HG03060 (cell line): ENCODE results near the gene C6orf47.

Experiments used
- ATAC-seq: cut with Tn5 transposase; IDR thresholded peaks from one replicate; pipeline ENCODE4 v1.9.1; 2021; ENCODE audit warnings: low read depth, moderate number of reproducible peaks; ENCODE audit not compliant: unreplicated experiment

The C6orf47 gene

DNA sequence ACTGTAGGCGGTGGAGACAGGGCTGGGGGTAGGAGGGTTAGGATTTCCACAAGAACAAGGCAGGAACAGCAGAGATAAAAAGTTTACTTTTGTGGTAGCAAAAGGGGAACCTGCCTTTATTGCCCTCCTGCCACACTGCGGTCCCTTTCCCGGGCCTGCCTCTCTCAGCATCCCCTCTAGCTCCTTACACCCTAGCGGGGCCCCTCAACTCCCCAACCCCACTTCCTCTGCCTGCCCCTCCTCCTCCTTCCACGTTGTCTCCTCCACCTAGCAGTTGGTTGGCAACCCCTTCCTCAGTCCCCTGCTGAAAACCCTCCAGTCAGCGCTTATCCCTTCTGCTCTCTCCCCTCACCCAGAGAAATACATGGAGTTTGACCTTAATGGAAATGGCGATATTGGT lies 44.8 kb downstream of the C6orf47 start:
- ATAC-seq, result no peak

DNA sequence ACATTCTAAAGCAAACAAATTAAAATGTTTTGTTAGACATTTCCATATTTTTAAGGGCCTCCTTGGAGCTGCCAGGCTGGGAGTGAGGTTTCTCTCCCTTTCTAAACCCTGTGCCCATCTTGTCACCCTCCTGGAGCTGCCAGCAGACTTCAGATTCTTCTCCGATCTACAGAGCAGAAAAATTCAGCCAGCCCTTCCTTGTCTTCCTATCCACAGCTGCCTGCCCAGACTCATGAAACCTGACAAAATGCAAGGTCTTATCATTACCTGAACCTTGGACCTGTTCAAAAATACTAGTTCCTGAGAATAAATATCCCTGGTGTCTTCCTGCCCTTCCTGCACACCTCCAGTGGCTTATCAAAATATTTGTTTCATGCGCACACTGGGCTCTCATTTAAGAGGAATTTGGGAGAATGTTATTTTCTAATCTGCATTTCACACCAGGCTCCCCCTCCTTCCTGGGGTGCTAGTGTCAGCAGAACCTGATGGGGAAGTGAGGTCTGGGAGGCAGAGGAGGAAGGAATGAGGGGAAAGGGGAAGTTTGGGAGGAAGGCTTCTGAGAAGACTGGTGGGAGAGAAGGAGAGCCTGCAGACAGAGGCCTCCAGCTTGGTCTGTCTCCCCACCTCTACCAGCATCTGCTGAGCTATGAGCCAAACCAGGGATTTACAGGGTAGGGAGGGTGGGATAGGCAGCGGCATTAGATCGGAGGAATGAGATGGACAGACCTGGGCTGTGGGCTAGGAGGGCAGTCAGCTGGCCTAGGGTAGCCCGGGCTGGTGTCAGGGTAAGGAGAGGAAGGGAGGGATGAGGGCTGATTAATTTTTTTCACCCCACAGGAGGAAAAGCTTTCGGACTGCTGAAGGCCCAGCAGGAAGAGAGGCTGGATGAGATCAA lies 45.6 kb downstream of the C6orf47 start, which contains the start of gene AIF1:
AIF1 (plus strand) TSS at position 551 of the 895 bp plus-strand sequence; CDS start at position 647, 96 bp downstream.
- no peak for ATAC-seq

DNA sequence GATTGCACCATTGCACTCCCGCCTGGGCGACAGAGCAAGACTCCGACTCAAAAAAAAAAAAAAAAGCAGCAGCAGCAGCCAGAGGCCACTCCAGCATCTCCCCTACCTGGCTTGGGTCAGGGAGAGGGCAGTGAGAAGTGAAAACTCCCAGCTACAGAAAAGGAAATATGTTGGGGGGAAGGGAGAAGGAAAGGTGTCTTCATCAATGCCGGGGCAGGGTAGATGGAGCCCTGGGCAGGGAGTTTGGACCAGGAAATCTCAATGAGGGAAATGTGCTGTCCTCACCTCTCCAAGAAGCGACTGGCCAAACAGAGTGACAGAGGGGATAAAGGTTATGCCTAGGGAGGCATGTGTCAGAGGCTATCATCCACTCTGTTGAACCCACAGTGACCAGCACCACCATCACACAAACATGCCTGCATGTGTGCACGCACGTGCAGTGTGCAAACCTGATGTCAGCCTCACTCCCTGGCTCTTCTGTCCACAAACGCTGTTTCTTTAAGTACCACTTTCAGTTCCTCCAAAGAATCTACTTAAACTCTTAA lies 46.4 kb downstream of the C6orf47 start:
- ATAC-seq, result no peak

DNA sequence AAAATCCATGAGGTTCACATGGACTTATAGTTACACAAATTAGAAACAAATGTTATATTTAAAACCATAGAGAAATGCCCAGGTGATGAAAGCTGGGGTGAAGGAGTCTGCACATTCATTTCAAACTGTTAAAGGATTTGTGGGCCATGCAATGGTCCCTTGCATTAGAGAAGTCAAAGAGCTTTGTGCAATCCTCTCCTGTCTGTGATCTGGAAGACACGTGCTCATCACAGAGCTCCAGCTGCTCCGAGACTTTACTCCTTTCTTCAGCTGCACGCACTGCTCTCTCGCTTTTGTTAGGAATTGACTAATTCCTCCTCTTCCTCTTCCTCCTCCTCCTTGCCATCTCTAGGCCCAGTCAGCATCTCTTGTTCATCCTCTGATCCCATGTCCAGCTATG lies 49.6 kb downstream of the C6orf47 start:
- ATAC-seq, result no peak

DNA sequence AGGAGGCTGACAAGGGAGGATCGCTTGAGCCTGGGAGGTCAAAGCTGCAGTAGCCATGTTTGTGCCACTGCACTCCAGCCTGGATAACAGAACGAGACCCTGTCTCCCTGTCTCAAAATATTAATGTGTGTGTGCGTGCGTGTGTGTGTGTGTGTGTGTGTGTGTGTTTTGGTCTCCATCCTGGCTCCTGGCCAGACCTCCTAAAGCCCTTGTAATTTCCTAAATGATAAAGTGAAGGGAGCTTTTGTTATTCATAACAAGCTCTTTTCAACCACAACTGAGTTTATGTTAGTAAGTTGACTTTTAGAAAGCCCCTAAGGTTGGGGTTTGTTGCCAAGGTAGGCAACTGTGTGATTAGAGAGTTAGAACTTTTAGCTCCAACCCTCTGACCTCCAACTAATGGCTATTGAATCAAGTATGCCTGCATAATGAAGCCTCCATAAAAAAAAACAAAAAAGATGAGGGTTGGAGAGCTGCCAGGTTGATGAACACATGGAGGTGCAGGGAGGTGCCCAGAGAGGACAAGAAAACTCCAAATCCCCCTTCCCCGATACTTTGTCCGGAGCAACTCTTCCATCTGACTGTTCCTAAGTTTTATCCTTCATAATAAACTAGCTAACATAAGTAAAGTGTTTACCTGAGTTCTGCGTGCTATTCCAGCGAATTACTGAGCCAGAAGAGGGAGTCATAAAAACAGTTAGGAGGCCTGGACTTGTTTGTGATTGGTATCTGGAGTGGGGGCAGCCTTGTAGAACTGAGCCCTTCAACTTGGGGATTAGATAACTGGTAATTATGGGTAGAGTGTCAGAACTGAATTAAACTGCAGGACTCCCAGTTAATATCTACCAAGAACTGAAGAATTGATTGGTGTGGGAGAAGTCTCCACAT lies 50.8 kb downstream of the C6orf47 start:
- no peak for ATAC-seq
